ENCODE measurements around the gene KCNH6.

Gene KCNH6

GRCh38 chr17:63525190-63525946, 2.2 kb downstream of the KCNH6 start:
- Histone ChIP-seq H3K27me3 (ENCODE audit: insufficient read depth, low read depth, severe bottlenecking) (no peaks in the 10 kb centered on the region), H3K4me3 (ENCODE audit: low read depth, low read length) (peak overlapping the region; percentile 78), H3K27ac (peak overlapping the region; percentile 95), H3K36me3 (peaks cover 50% of the 10 kb centered on the region), H3K9me3 (ENCODE audit: severe bottlenecking) (no peaks in the 10 kb centered on the region)
- no peak for TF ChIP-seq CTCF (IDR thresholded peaks at IDR 0.05; ENCODE audit: low read depth, low read length)
- DNase-seq: peak; percentile 64

GRCh38 chr17:63526861-63527260, 3.7 kb downstream of the KCNH6 start:
- no peak for TF ChIP-seq CTCF (IDR thresholded peaks at IDR 0.05; ENCODE audit: low read depth, low read length)

GRCh38 chr17:63528183-63528582, 5.0 kb downstream of the KCNH6 start:
- H3K4me3 ChIP-seq (ENCODE audit: low read depth, low read length): no peak overlapping the region
- no peak for TF ChIP-seq CTCF (IDR thresholded peaks at IDR 0.05; ENCODE audit: low read depth, low read length)
- peak overlapping the region; percentile 95 for H3K27ac ChIP-seq
- DNase-seq: peak; percentile 55
- H3K9me3 ChIP-seq (ENCODE audit: severe bottlenecking): no peaks in the 10 kb centered on the region
- H3K36me3 ChIP-seq: peaks cover 62% of the 10 kb centered on the region
- no peaks in the 10 kb centered on the region for H3K27me3 ChIP-seq (ENCODE audit: insufficient read depth, low read depth, severe bottlenecking)

More at GRCh38 chr17:63526861-63527260, 3.7 kb downstream of the KCNH6 start:
- DNase-seq: no peak
- no peaks in the 10 kb centered on the region for H3K27me3 ChIP-seq (ENCODE audit: insufficient read depth, low read depth, severe bottlenecking)
- peak overlapping the region; percentile 95 for H3K27ac ChIP-seq
- peak overlapping the region; percentile 4; the same call in 1 of the 2 replicates for H3K4me3 ChIP-seq (ENCODE audit: low read depth, low read length)
- H3K9me3 ChIP-seq (ENCODE audit: severe bottlenecking): no peaks in the 10 kb centered on the region
- H3K36me3 ChIP-seq: peaks cover 56% of the 10 kb centered on the region

- peak overlapping the region; percentile 95 for H3K27ac ChIP-seq
- TF ChIP-seq CTCF (IDR thresholded peaks at IDR 0.05; ENCODE audit: low read depth, low read length): 0 out of 2 replicates have a peak, but pooled peaks have one; percentile 24
- no peaks in the 10 kb centered on the region for H3K9me3 ChIP-seq (ENCODE audit: severe bottlenecking)
- DNase-seq: peak; percentile 98
- H3K4me3 ChIP-seq (ENCODE audit: low read depth, low read length): no peak overlapping the region
- H3K27me3 ChIP-seq (ENCODE audit: insufficient read depth, low read depth, severe bottlenecking): no peaks in the 10 kb centered on the region
- H3K36me3 ChIP-seq: peaks cover 65% of the 10 kb centered on the region
These were observed 6.8 kb downstream of the KCNH6 start for GRCh38 chr17:63529711-63530556.

GRCh38 chr17:63530557-63531021, 7.4 kb downstream of the KCNH6 start:
- no peak for DNase-seq
- TF ChIP-seq CTCF (IDR thresholded peaks at IDR 0.05; ENCODE audit: low read depth, low read length): no peak
- Histone ChIP-seq H3K27me3 (ENCODE audit: insufficient read depth, low read depth, severe bottlenecking) (no peaks in the 10 kb centered on the region), H3K27ac (peak overlapping the region; percentile 95), H3K9me3 (ENCODE audit: severe bottlenecking) (no peaks in the 10 kb centered on the region), H3K36me3 (peaks cover 65% of the 10 kb centered on the region), H3K4me3 (ENCODE audit: low read depth, low read length) (no peak overlapping the region)

Data from WERI-Rb-1 (cell line).